ENCODE data around the gene CCDC9. TPM values are rescaled to one million over a fixed set of nuclear protein-coding genes. Genes with fewer than 3 reads are reported as not detected.

The CCDC9 gene
- total RNA-seq, 2 donors from 2014 or later: 27.9 to 48.7 TPM

DNA sequence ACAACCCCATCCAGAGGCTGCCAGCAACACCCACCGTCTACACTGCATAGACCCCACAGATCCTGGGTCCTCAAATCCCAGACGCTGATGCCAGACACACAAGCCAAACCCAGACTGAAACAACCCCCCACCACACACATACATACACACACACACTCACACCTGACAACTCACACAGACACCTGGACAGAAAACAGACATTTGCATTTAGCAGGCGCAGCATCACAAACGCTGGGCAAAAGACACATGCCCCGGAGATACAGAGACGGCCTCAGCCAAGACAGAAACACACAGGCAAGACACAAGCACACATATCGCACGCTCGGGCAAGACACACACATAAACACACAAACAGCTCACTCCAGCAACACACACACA, 26.7 kb upstream of the CCDC9 start:
- Histone ChIP-seq H3K4me3 (peak overlapping the region; percentile 76 to 85), H3K27ac (peak overlapping the region; percentile 84 to 99), H3K36me3 (no peaks in the 10 kb centered on the region), H3K9me3 (no peaks in the 10 kb centered on the region), H3K4me1 (replicated peaks) (peaks cover 12% of the 10 kb centered on the region), H3K27me3 (replicated peaks; ENCODE audit: insufficient read depth) (no peaks in the 10 kb centered on the region)
- WGBS: 11% methylated on average over 9 of the region's 9 CpGs
- intact Hi-C loops (cut with DNase I): no loop called here
- DNase-seq (ENCODE audit: low spot score): no peak
- no peak for TF ChIP-seq POLR2AphosphoS5 (IDR thresholded peaks at IDR 0.05)
- TF ChIP-seq, protein P1, sequence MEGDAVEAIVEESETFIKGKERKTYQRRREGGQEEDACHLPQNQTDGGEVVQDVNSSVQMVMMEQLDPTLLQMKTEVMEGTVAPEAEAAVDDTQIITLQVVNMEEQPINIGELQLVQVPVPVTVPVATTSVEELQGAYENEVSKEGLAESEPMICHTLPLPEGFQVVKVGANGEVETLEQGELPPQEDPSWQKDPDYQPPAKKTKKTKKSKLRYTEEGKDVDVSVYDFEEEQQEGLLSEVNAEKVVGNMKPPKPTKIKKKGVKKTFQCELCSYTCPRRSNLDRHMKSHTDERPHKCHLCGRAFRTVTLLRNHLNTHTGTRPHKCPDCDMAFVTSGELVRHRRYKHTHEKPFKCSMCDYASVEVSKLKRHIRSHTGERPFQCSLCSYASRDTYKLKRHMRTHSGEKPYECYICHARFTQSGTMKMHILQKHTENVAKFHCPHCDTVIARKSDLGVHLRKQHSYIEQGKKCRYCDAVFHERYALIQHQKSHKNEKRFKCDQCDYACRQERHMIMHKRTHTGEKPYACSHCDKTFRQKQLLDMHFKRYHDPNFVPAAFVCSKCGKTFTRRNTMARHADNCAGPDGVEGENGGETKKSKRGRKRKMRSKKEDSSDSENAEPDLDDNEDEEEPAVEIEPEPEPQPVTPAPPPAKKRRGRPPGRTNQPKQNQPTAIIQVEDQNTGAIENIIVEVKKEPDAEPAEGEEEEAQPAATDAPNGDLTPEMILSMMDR (IDR thresholded peaks at IDR 0.05): no peak
- no peak for TF ChIP-seq POLR2A (IDR thresholded peaks at IDR 0.05)

DNA sequence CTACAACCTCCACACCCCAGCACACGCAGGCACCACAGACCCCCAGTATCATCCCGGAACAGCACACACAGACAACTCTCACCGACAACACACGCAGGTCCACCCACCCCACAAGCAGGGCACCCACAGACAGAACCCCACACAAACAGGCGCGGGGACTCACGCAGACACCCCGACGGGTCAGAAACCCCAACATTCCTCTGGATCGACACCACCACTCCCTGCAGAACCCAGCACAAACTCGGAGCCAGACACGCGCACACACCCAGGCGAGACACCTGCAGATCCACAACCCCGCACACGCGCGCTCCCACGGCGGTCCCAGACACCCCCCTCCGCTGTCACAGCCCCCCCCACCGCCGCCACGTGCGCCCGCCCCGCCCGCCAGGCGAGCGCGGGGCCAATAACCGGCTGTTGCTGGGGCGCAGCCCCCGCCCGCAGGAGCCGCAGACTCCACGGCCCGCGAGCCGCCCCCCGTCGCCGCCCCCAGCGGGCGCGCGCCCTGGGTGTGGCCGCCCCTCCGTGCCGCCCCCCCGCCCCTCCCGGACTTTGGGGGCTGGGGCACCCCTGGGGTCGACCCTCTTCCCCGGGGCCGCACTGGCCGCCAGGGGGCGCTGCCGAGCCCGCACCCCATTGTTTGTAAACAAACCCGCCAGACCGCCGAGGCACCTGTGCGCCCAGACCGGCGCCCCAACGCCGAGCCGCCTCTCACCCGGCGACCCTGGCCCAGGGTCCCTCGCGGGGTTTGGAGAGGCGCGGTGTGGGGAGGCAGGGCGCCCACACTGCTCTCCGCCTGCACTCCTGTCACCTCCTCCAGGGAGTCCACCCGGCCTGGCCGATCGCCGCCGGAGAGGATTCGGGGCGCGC, 26.0 kb upstream of the CCDC9 start:
- Histone ChIP-seq H3K4me3 (peak overlapping the region; percentile 76 to 85), H3K27me3 (replicated peaks; ENCODE audit: insufficient read depth) (no peaks in the 10 kb centered on the region), H3K9me3 (no peaks in the 10 kb centered on the region), H3K4me1 (replicated peaks) (peaks cover 12% of the 10 kb centered on the region), H3K27ac (peak overlapping the region; percentile 84 to 99), H3K36me3 (no peaks in the 10 kb centered on the region)
- intact Hi-C loops (cut with DNase I): no loop called here
- WGBS: 2% methylated on average over 36 of the region's 84 CpGs
- no peak for DNase-seq (ENCODE audit: low spot score)
- TF ChIP-seq, protein P1 (IDR thresholded peaks at IDR 0.05): peak; percentile 84 to 91 (median 88)
- TF ChIP-seq POLR2AphosphoS5 (IDR thresholded peaks at IDR 0.05): no peak

DNA sequence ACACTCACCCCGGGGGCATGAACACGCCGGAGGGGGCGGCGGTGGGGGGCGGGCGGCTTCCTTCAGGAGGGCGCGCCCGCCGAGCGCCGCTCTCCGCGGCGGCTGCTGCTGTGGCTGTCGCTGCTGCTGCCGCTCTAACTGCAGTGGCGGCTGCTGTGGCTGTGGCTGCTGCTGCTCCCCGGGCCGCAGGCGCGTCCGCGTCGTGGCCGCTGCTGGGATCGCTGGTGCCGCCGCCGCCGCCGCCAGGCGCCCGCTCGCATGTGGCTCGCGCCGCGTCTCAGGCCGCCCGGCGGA, 25.5 kb upstream of the CCDC9 start, which contains the start of gene BBC3:
TSS of gene BBC3 (minus strand) at position 279 of the 294 bp plus-strand sequence. CDS start 2,768 bp downstream, outside the sequence.
- Histone ChIP-seq H3K4me3 (peak within 1 kb of the TSS; percentile 76 to 85), H3K27ac (peak within 1 kb of the TSS; percentile 84 to 99), H3K9me3 (no peaks in the 10 kb centered on the region), H3K4me1 (replicated peaks) (peaks cover 12% of the 10 kb centered on the region), H3K27me3 (replicated peaks; ENCODE audit: insufficient read depth) (no peaks in the 10 kb centered on the region), H3K36me3 (no peaks in the 10 kb centered on the region)
- no peak for DNase-seq (ENCODE audit: low spot score)
- WGBS: 0% methylated on average over 9 of the region's 43 CpGs
- intact Hi-C loops (cut with DNase I): no loop called here
- TF ChIP-seq POLR2A (IDR thresholded peaks at IDR 0.05) (peak; percentile 64), POLR2AphosphoS5 (IDR thresholded peaks at IDR 0.05) (no peak)
- TF ChIP-seq, protein P1 (IDR thresholded peaks at IDR 0.05): no peak

DNA sequence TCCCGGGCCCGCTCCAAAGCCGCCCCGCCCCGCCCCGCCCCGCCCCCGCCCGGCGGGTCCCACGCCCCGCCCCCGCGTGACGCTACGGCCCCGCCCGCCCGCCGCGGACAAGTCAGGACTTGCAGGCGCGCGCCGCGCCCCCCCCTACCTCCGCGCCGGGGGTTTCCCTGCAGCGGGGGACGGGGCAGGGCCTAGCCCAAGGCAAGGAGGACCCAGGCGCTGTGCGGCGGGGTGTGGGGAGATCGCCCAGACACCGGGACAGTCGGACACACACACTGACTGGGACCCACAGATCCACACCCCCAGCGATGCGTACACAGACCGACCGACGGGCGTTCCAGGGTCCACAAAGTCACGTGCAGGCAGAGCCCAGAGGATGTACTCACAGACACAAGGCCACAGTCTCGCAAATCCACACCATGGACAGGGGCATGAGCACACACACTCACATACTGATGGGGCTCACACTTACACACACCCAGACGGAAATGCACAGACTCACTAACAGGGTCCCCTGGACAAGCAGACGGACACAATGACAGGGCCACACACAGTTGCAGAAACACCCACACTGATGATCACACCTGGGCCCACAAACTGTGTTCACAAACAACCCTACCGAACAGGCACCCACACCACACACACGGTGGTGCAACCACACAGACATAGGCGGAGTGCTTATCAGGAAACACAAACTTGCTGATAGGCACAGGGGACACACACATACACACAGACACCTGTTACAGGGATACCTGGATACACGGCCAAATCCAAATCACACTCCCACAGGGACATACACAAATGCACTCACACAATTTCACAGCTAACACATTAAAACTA, 24.9 kb upstream of the CCDC9 start:
- Histone ChIP-seq H3K36me3 (no peaks in the 10 kb centered on the region), H3K4me1 (replicated peaks) (peaks cover 10% of the 10 kb centered on the region), H3K27ac (peak overlapping the region; percentile 79 to 84), H3K27me3 (replicated peaks; ENCODE audit: insufficient read depth) (no peaks in the 10 kb centered on the region), H3K9me3 (no peaks in the 10 kb centered on the region), H3K4me3 (peak overlapping the region; percentile 76 to 85)
- intact Hi-C loops (cut with DNase I): no loop called here
- peak; percentile 15 for TF ChIP-seq POLR2A (IDR thresholded peaks at IDR 0.05)
- TF ChIP-seq, protein P1 (IDR thresholded peaks at IDR 0.05): no peak
- peak; percentile 43 for TF ChIP-seq POLR2AphosphoS5 (IDR thresholded peaks at IDR 0.05)
- DNase-seq (ENCODE audit: low spot score): peak; percentile 82
- WGBS: 15% methylated on average over 20 of the region's 51 CpGs

Measured in prostate gland (tissue), 2 donors.